Upper lobe of left lung (tissue), 4 donors: ENCODE data around the gene RTL3.

Experiments used
- CTCF ChIP-seq, 6 experiments: fragments of 450-650 bp in 4 of 6; fragments of 200-600 bp in 2 of 6; sonication (generic) in 2 of 6; IDR thresholded peaks; one replicate each; pipeline ENCODE4 v1.5.1; 2016 to 2019; ENCODE audit warnings: antibody characterized with exemption in 6 of 6
- EP300 ChIP-seq, 4 donors: sonication (generic); formaldehyde crosslinking; IDR thresholded peaks; one replicate each; pipeline ENCODE4 v1.5.1; 2017; ENCODE audit warnings: antibody characterized with exemption in 4 of 4, control low read depth in 2 of 4
- POLR2A ChIP-seq, 4 donors: fragments of 450-650 bp; IDR thresholded peaks; one replicate each; pipeline ENCODE4 v1.5.1; 2016 to 2017; ENCODE audit warnings: antibody characterized with exemption in 4 of 4, mild to moderate bottlenecking in 2 of 4
- POLR2AphosphoS5 ChIP-seq, 2 donors: sonication (generic); formaldehyde crosslinking; IDR thresholded peaks; one replicate each; pipeline ENCODE4 v1.5.1; 2017; ENCODE audit warnings: antibody characterized with exemption in 2 of 2

GRCh38 chrX:78624426-78624825 lies 34.7 kb downstream of the RTL3 start:
- no peak for TF ChIP-seq CTCF (IDR thresholded peaks at IDR 0.05)
- no peak for TF ChIP-seq POLR2A (IDR thresholded peaks at IDR 0.05)
- no peak for TF ChIP-seq EP300 (IDR thresholded peaks at IDR 0.05)
- no peak for TF ChIP-seq POLR2AphosphoS5 (IDR thresholded peaks at IDR 0.05)
